HCT116 (cell line): ENCODE data around the gene ITPR1.

Experiments used
- EZH2 ChIP-seq: fragments of 200-600 bp; sonication (generic); IDR thresholded peaks from 2 replicates; pipeline ENCODE4 v1.6.1; 2017; ENCODE audit warnings: antibody characterized with exemption, mixed run types
- POLR2A ChIP-seq: IDR thresholded peaks from 2 replicates; pipeline ENCODE4 v1.7.0; 2011; ENCODE audit warnings: borderline replicate concordance; ENCODE audit not compliant: insufficient read depth, insufficient read length; ENCODE audit errors: extremely low read depth
- RAD21 ChIP-seq: IDR thresholded peaks from 2 replicates; pipeline ENCODE4 v1.6.1; 2012; ENCODE audit warnings: low read depth, mild to moderate bottlenecking
- TF ChIP-seq, protein P1 (sequence below), 3 experiments: fragments of 200-600 bp in 1 of 3; sonication (generic) in 1 of 3; IDR thresholded peaks in 2 of 3; conservative IDR thresholded peaks in 1 of 3; 2 replicates each; pipeline ENCODE4 v1.5.1; 2012 to 2017; ENCODE audit warnings: low read depth in 2 of 3, low read length in 2 of 3, antibody characterized with exemption in 1 of 3, borderline replicate concordance in 1 of 3, control low read depth in 1 of 3, mild to moderate bottlenecking in 1 of 3, mixed read lengths in 1 of 3, mixed run types in 1 of 3, moderate library complexity in 1 of 3; ENCODE audit not compliant: insufficient read depth in 1 of 3
- TF ChIP-seq, protein P2 (sequence below): IDR thresholded peaks from 2 replicates; pipeline ENCODE4 v1.6.1; 2012

DNA sequence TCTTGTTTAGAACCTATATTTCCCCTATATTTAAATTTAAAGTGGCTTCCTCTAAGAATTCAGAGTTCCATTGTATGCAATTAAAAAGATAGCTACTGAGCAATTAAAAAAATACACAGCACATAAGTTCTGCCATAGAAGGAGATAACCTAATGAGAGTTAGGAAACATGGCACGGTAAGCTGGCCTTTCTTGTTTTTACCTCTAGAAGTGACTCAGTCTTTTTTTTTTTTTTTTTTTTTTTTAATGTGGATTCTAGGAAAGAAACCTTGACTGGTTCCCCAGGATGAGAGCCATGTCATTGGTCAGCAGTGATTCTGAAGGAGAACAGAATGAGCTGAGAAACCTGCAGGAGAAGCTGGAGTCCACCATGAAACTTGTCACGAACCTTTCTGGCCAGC lies 343.4 kb downstream of the ITPR1 start:
- TF ChIP-seq EZH2, result no peak
- TF ChIP-seq, protein P1, sequence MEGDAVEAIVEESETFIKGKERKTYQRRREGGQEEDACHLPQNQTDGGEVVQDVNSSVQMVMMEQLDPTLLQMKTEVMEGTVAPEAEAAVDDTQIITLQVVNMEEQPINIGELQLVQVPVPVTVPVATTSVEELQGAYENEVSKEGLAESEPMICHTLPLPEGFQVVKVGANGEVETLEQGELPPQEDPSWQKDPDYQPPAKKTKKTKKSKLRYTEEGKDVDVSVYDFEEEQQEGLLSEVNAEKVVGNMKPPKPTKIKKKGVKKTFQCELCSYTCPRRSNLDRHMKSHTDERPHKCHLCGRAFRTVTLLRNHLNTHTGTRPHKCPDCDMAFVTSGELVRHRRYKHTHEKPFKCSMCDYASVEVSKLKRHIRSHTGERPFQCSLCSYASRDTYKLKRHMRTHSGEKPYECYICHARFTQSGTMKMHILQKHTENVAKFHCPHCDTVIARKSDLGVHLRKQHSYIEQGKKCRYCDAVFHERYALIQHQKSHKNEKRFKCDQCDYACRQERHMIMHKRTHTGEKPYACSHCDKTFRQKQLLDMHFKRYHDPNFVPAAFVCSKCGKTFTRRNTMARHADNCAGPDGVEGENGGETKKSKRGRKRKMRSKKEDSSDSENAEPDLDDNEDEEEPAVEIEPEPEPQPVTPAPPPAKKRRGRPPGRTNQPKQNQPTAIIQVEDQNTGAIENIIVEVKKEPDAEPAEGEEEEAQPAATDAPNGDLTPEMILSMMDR (IDR thresholded peaks at IDR 0.05 in 2 of 3, conservative IDR thresholded peaks at IDR 0.05 in 1 of 3; ENCODE audit: borderline replicate concordance in 1 of 3, insufficient read depth in 1 of 3, low read depth in 2 of 3, low read length in 2 of 3), result no peak
- no peak for TF ChIP-seq POLR2A
- no peak for TF ChIP-seq RAD21
- TF ChIP-seq, protein P2, sequence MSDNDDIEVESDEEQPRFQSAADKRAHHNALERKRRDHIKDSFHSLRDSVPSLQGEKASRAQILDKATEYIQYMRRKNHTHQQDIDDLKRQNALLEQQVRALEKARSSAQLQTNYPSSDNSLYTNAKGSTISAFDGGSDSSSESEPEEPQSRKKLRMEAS, result no peak
